AG04450 (cell line): ENCODE results near the gene GLUL. TPM values are rescaled to one million over a fixed set of nuclear protein-coding genes. Genes with fewer than 3 reads are reported as not detected.

Source experiments
- CTCF ChIA-PET: fragments of 300-600, 350-600 bp; formaldehyde crosslinking; extraction: SDS; loops from one replicate; lab custom pipeline; 2022; ENCODE audit warnings: antibody characterized with exemption, inconsistent platforms; lab: Charles Lee
- POLR2A ChIA-PET: fragments of 350-600 bp; formaldehyde crosslinking; extraction: SDS; loops from one replicate; lab custom pipeline; 2021; ENCODE audit warnings: antibody characterized with exemption, inconsistent platforms; lab: Yijun Ruan, JAX
- DNase-seq: peaks from one replicate; pipeline ENCODE4 v3.0.0-alpha.2; 2011; ENCODE audit warnings: low read depth, low spot score
- H3K27ac ChIP-seq: one replicate; pipeline ENCODE4 v1.5.1; 2012; ENCODE audit warnings: low read depth, low read length, control low read depth
- H3K27me3 ChIP-seq: one replicate; pipeline ENCODE4 v1.6.0; 2012; ENCODE audit warnings: low read length; ENCODE audit not compliant: control insufficient read depth, insufficient read depth
- H3K4me3 ChIP-seq: 2 replicates; pipeline ENCODE4 v1.5.1; 2011; ENCODE audit warnings: mild to moderate bottlenecking, low read depth, low read length, control low read depth
- H3K9me3 ChIP-seq: 2 replicates; pipeline ENCODE4 v1.5.1; 2012; ENCODE audit warnings: low read length; ENCODE audit not compliant: control insufficient read depth, insufficient read depth
- polyA plus RNA-seq: library from polyadenylated mRNA; depleted of rRNA; stranded (reverse); fragments of >200 nt; gene quantifications from 2 replicates; pipeline ENCODE4 v1.2.3, GENCODE V29; 2011
- TF ChIP-seq, protein P1 (sequence below): IDR thresholded peaks from 2 replicates; pipeline ENCODE4 v1.5.1; 2011; ENCODE audit warnings: low read depth, low read length, control low read depth, inconsistent platforms

Gene GLUL
- polyA plus RNA-seq, 1 experiment: 151 TPM

GRCh38 chr1:182430263-182431068 is 38.9 kb upstream of the GLUL start:
- ChIA-PET CTCF (no interaction called here), POLR2A (no interaction called here)
- no peak overlapping the region for H3K27ac ChIP-seq
- H3K27me3 ChIP-seq: peaks cover 2% of the 10 kb centered on the region
- no peaks in the 10 kb centered on the region for H3K9me3 ChIP-seq
- H3K4me3 ChIP-seq: no peak overlapping the region
- TF ChIP-seq, protein P1, sequence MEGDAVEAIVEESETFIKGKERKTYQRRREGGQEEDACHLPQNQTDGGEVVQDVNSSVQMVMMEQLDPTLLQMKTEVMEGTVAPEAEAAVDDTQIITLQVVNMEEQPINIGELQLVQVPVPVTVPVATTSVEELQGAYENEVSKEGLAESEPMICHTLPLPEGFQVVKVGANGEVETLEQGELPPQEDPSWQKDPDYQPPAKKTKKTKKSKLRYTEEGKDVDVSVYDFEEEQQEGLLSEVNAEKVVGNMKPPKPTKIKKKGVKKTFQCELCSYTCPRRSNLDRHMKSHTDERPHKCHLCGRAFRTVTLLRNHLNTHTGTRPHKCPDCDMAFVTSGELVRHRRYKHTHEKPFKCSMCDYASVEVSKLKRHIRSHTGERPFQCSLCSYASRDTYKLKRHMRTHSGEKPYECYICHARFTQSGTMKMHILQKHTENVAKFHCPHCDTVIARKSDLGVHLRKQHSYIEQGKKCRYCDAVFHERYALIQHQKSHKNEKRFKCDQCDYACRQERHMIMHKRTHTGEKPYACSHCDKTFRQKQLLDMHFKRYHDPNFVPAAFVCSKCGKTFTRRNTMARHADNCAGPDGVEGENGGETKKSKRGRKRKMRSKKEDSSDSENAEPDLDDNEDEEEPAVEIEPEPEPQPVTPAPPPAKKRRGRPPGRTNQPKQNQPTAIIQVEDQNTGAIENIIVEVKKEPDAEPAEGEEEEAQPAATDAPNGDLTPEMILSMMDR: no peak
- DNase-seq: no peak

DNA sequence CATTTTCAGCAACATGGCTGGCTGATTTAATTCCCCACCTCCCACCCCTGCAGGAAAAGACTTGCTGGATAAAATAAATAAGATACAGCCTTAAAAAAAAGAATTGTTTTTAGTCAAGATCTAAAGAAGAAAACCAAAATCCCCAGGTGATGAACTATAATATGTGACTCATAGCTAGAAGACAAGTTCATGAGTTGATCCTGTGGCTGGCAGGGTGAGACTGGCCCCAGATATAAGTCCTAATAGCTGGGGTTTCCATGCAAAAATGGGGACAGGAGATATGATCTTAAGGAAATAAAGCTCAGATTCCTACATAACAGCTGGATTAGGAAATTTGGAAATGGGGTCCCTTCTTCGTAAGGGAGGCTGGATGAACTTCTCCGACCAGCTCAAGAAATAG is 36.5 kb upstream of the GLUL start:
- H3K27me3 ChIP-seq: peaks cover 2% of the 10 kb centered on the region
- ChIA-PET POLR2A (no interaction called here), CTCF (interaction anchor here (0.6 kb wide), 1 partner anchor 172 kb away, joined by 3 read pairs; no protein-coding TSS in a partner anchor)
- TF ChIP-seq, protein P1: no peak
- H3K9me3 ChIP-seq: no peaks in the 10 kb centered on the region
- no peak for DNase-seq
- H3K4me3 ChIP-seq: no peak overlapping the region
- no peak overlapping the region for H3K27ac ChIP-seq

- Histone ChIP-seq H3K27ac (no peak overlapping the region), H3K27me3 (peaks cover 2% of the 10 kb centered on the region), H3K4me3 (no peak overlapping the region), H3K9me3 (no peaks in the 10 kb centered on the region)
- CTCF ChIA-PET: no interaction called here
- no peak for DNase-seq
- TF ChIP-seq, protein P1: no peak
- POLR2A ChIA-PET: no interaction called here
Measured at GRCh38 chr1:182426442-182427430, 35.1 kb upstream of the GLUL start.

DNA sequence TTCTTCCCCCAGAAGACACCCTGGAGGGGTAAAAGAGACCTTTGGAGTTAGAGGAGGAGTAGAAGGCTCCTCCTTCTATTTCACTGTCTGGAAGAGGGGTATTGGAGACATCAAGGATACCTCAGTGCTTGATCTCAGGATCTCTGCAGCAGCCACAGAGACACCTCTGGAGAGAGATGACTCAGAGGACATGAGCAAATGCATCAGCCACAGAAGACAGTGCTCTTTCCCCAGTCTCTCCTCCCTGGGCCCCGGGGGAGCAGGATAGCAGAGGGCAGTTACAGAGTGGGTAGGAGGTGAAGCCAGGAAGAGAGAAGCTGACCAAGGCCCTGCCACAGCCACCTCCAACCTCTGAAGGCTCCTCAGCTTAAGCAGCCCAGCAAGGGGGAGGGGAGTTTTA is 24.2 kb upstream of the GLUL start:
- Histone ChIP-seq H3K27me3 (peaks cover 6% of the 10 kb centered on the region), H3K4me3 (no peak overlapping the region), H3K9me3 (no peaks in the 10 kb centered on the region), H3K27ac (no peak overlapping the region)
- CTCF ChIA-PET: interaction anchor here (0.9 kb wide), 1 partner anchor 19 kb away, joined by 3 read pairs; no protein-coding TSS in a partner anchor
- TF ChIP-seq, protein P1: no peak
- POLR2A ChIA-PET: no interaction called here
- DNase-seq: no peak
